Loucy (cell line): ENCODE results near the gene ZNF608.

Experiments
- H2AFZ ChIP-seq: fragments of 200-600 bp; sonication (generic); 2 replicates; pipeline ENCODE4 v1.6.0; 2016; ENCODE audit warnings: antibody characterized with exemption, mild to moderate bottlenecking, low read length, moderate library complexity
- H3F3A ChIP-seq: fragments of 200-600 bp; 2 replicates; pipeline ENCODE4 v1.6.0; 2016; ENCODE audit warnings: antibody characterized with exemption, low read depth, mild to moderate bottlenecking
- H3K27me3 ChIP-seq: fragments of 200-600 bp; sonication (generic); 2 replicates; pipeline ENCODE4 v1.6.1; 2014; ENCODE audit warnings: low read length, mild to moderate bottlenecking; ENCODE audit not compliant: insufficient read depth, poor library complexity, severe bottlenecking
- H3K36me3 ChIP-seq: fragments of 200-600 bp; sonication (generic); 2 replicates; pipeline ENCODE4 v1.6.1; 2016; ENCODE audit warnings: low read length; ENCODE audit not compliant: insufficient read depth
- H3K4me1 ChIP-seq: fragments of 200-600 bp; sonication (generic); 2 replicates; pipeline ENCODE4 v1.5.1; 2014; ENCODE audit warnings: low read length, mild to moderate bottlenecking; ENCODE audit not compliant: insufficient read depth, poor library complexity, severe bottlenecking
- H3K4me2 ChIP-seq: fragments of 200-600 bp; sonication (generic); 2 replicates; pipeline ENCODE4 v1.6.0; 2014; ENCODE audit warnings: antibody characterized with exemption, low read length, low read depth, mild to moderate bottlenecking; ENCODE audit not compliant: poor library complexity, severe bottlenecking
- H3K4me3 ChIP-seq: fragments of 200-600 bp; sonication (generic); 2 replicates; pipeline ENCODE4 v1.5.1; 2014; ENCODE audit warnings: low read length, mild to moderate bottlenecking, mixed read lengths; ENCODE audit not compliant: poor library complexity, severe bottlenecking
- H3K79me2 ChIP-seq: fragments of 200-600 bp; sonication (generic); 2 replicates; pipeline ENCODE4 v1.6.1; 2014; ENCODE audit warnings: low read length; ENCODE audit not compliant: insufficient read depth
- H3K9ac ChIP-seq: fragments of 200-600 bp; sonication (generic); 2 replicates; pipeline ENCODE4 v1.6.0; 2014; ENCODE audit warnings: mild to moderate bottlenecking, low read depth, low read length, moderate library complexity; ENCODE audit not compliant: poor library complexity, severe bottlenecking
- H3K9me2 ChIP-seq: fragments of 200-600 bp; sonication (generic); replicated peaks from 2 replicates; pipeline ENCODE4 v1.6.1; 2016; ENCODE audit warnings: low read depth, low read length, mixed read lengths
- H3K9me3 ChIP-seq: fragments of 200-600 bp; sonication (generic); 2 replicates; pipeline ENCODE4 v1.6.1; 2014; ENCODE audit warnings: mild to moderate bottlenecking, antibody characterized with exemption, low read length, low read depth; ENCODE audit not compliant: insufficient read depth
- H4K20me1 ChIP-seq: fragments of 200-600 bp; sonication (generic); 2 replicates; pipeline ENCODE4 v1.6.0; 2014; ENCODE audit warnings: antibody characterized with exemption, low read length, mild to moderate bottlenecking; ENCODE audit not compliant: insufficient read depth, poor library complexity, severe bottlenecking
- EZH2phosphoT487 ChIP-seq: fragments of 200-600 bp; IDR thresholded peaks from 2 replicates; pipeline ENCODE4 v1.6.1; 2018; ENCODE audit warnings: antibody characterized with exemption, mild to moderate bottlenecking, moderate library complexity, borderline replicate concordance
- TF ChIP-seq, protein P1 (sequence below): fragments of 200-600 bp; sonication (generic); conservative IDR thresholded peaks from 2 replicates; pipeline ENCODE4 v1.5.1; 2014; ENCODE audit warnings: mild to moderate bottlenecking, antibody characterized with exemption, low read length

The ZNF608 gene

DNA sequence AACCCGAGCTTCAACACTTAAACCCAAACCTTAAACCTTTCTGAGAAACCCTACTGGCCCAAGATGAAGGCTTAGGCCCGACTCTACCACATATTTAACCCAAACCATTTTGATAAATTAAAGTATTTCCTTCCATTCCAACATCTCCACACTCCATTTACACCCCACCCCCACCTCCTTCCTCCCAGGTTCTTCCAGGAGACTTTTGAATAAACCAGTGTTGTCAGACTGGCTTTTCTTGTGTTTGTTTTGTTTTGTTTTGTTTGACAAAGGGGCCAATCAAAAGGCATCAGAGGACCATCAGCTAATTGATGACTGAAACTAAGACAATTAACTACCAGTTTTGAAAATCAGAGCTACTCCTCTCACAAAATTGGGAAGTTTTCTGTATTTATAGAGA is 4.6 kb upstream of the ZNF608 start:
- Histone ChIP-seq H3K4me3 (no peak overlapping the region), H4K20me1 (no peaks in the 10 kb centered on the region), H2AFZ (no peak overlapping the region), H3K36me3 (no peaks in the 10 kb centered on the region), H3K27me3 (no peaks in the 10 kb centered on the region), H3F3A (no peaks in the 10 kb centered on the region), H3K79me2 (no peaks in the 10 kb centered on the region), H3K4me2 (no peak overlapping the region), H3K9ac (no peak overlapping the region), H3K9me3 (no peaks in the 10 kb centered on the region), H3K9me2 (no peaks in the 10 kb centered on the region), H3K4me1 (no peaks in the 10 kb centered on the region)
- TF ChIP-seq, protein P1, sequence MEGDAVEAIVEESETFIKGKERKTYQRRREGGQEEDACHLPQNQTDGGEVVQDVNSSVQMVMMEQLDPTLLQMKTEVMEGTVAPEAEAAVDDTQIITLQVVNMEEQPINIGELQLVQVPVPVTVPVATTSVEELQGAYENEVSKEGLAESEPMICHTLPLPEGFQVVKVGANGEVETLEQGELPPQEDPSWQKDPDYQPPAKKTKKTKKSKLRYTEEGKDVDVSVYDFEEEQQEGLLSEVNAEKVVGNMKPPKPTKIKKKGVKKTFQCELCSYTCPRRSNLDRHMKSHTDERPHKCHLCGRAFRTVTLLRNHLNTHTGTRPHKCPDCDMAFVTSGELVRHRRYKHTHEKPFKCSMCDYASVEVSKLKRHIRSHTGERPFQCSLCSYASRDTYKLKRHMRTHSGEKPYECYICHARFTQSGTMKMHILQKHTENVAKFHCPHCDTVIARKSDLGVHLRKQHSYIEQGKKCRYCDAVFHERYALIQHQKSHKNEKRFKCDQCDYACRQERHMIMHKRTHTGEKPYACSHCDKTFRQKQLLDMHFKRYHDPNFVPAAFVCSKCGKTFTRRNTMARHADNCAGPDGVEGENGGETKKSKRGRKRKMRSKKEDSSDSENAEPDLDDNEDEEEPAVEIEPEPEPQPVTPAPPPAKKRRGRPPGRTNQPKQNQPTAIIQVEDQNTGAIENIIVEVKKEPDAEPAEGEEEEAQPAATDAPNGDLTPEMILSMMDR = no peak
- no peak for TF ChIP-seq EZH2phosphoT487

DNA sequence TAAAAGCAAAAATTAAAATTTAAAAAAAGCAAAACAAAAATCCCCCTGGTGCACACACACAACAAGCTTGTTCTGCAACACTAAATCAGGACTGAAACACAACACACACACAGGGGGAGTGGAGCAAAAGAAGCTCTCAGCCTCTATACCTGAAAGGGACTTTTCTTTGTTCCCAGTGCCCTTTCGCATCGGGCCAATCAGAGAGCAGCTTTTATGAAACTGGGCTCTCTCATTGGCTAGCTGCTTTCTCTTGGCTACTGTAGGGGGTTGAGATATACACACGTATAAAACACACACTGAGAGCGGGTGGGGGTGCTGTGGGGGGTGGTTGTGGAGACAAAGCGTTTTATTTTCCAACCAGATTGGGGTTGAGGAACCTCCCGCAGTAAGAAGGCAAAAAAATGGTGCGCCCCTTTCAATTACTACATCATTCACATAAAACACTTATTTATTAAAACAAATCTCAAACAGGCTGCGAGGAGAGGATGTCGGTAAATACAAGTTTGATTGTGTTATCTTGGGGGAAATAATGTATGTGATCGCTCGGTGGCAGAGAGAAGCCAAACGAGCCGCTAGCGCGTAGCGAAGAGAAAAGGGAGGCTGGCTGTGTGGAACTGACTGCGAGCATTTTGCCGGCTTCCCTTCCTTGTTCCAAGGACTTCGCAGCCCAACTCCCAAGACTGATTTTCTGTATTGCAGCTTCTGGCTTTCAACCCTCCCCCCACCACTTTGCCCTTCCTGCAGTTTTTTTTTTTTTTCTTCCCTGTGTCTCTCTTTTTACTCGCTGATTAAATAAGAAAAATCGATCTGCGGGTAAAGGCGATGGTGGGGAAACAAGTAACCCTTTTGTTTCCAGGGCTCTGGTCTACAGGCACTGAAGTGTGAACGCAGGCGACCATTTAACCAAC is 2.5 kb upstream of the ZNF608 start:
- Histone ChIP-seq H3K9me2 (no peaks in the 10 kb centered on the region), H4K20me1 (no peaks in the 10 kb centered on the region), H3K4me3 (no peak overlapping the region), H3K27me3 (peaks cover 6% of the 10 kb centered on the region), H3K4me2 (no peak overlapping the region), H3K36me3 (no peaks in the 10 kb centered on the region), H3K79me2 (no peaks in the 10 kb centered on the region), H3K4me1 (no peaks in the 10 kb centered on the region), H3K9ac (no peak overlapping the region), H3K9me3 (no peaks in the 10 kb centered on the region), H3F3A (no peaks in the 10 kb centered on the region), H2AFZ (no peak overlapping the region)
- TF ChIP-seq, protein P1 = no peak
- no peak for TF ChIP-seq EZH2phosphoT487

DNA sequence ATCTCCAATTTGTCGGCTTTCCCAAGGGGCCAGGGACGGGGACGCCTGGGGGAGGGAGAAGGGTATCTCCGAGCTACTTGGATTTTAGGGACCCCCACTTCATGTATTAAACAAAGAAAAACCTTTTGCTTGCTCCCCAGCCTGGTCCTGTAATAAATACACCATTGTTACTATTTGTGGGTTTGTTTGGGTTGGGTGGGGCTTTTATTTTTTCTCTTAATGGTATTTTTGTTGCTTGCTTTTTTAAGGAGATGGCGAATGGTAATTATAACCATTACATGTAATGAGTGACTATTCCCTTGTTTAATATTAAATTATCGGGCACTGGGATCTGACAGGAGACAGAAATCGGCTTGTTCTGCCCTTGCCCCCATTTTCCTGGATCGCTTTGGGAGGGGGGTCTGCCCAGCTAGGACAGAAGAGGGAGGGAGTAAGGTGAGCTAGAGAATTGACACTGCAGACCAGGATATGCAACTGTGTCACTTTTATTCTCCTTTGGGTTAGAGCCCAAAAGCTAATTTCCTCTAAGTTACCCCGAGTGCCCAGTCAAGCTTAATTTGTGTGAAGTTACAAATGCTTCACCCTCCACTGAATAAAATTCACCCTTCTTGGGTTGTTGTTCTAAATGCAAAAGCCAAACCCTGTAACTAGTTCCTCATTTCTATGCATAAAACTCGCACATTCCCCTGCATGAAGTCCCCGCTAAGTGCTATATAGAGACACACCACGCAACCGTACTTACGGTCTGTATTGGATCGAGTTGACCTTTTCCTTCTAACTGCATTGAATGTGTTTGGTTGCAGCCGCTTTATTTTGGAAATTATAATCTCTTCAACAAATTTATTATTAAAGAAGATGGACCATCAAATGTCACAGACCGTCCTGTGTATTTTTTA is 1.6 kb upstream of the ZNF608 start:
- no peaks in the 10 kb centered on the region for H3K4me1 ChIP-seq
- no peak for TF ChIP-seq EZH2phosphoT487
- TF ChIP-seq, protein P1 = no peak
- no peak overlapping the region for H3K4me2 ChIP-seq
- H3F3A ChIP-seq = no peaks in the 10 kb centered on the region
- no peak overlapping the region for H3K9ac ChIP-seq
- no peaks in the 10 kb centered on the region for H4K20me1 ChIP-seq
- no peak overlapping the region for H2AFZ ChIP-seq
- no peaks in the 10 kb centered on the region for H3K9me3 ChIP-seq
- H3K9me2 ChIP-seq = no peaks in the 10 kb centered on the region
- no peaks in the 10 kb centered on the region for H3K36me3 ChIP-seq
- H3K27me3 ChIP-seq = peaks cover 6% of the 10 kb centered on the region
- no peaks in the 10 kb centered on the region for H3K79me2 ChIP-seq
- no peak overlapping the region for H3K4me3 ChIP-seq
